Left lung (tissue), 10 donors: ENCODE results near the gene COPG1. TPM values are rescaled to one million over a fixed set of nuclear protein-coding genes. Genes with fewer than 3 reads are reported as not detected.

Experiments used
- ATAC-seq: fragments of 200-7000 bp; cut with Tn5 transposase; one replicate; pipeline ENCODE4 v1.9.1; 2020; ENCODE audit warnings: moderate library complexity
- DNase-seq, 4 donors: peaks; one replicate each; pipeline ENCODE4 v3.0.0-alpha.2; 2013 to 2020
- H3K27ac ChIP-seq, 2 donors: fragments of 200-600 bp; sonication (generic) in 1 of 2; one replicate each; pipeline versions ENCODE4 v1.5.0 to v1.8.0; 2020 to 2021
- H3K27me3 ChIP-seq, 2 donors: fragments of 200-600 bp; sonication (generic) in 1 of 2; one replicate each; pipeline versions ENCODE4 v1.5.0 to v1.8.0; 2020 to 2021
- H3K36me3 ChIP-seq, 2 donors: fragments of 200-600 bp; sonication (generic) in 1 of 2; one replicate each; pipeline versions ENCODE4 v1.5.0 to v1.8.0; 2020 to 2021
- H3K4me1 ChIP-seq, 2 donors: fragments of 200-600 bp; one replicate each; pipeline ENCODE4 v1.8.0; 2021
- H3K4me3 ChIP-seq, 2 donors: fragments of 200-600 bp; sonication (generic) in 1 of 2; one replicate each; pipeline versions ENCODE4 v1.5.0 to v1.8.0; 2020 to 2021; ENCODE audit warnings: mild to moderate bottlenecking in 1 of 2
- H3K9me3 ChIP-seq, 2 donors: fragments of 200-600 bp; sonication (generic) in 1 of 2; one replicate each; pipeline versions ENCODE4 v1.5.0 to v1.8.0; 2020 to 2021
- CTCF ChIP-seq, 2 donors: fragments of 200-600 bp; sonication (generic) in 1 of 2; IDR thresholded peaks; one replicate each; pipeline versions ENCODE4 v1.5.0 to v1.8.0; 2021; ENCODE audit warnings: antibody characterized with exemption in 2 of 2
- intact Hi-C, 2 donors: fragments of 100-400 bp; cut with DNase I; formaldehyde crosslinking; loops; one replicate each; pipeline versions ENCODE4 v1.11.2 to v1.14.2; 2022
- polyA plus RNA-seq, 6 donors: library from polyadenylated mRNA; unstranded; fragments of 120-200 nt; gene quantifications; one replicate each; pipeline ENCODE4 v1.2.1, GENCODE V29; 2013; ENCODE audit not compliant: insufficient read length in 6 of 6
- total RNA-seq, 2 donors: library from RNA; stranded (reverse); fragmentation: NEBNext Ultra II Directional; extraction: Animal tissue kit (Norgen Biotek cat#: 25700); gene quantifications; one replicate each; pipeline ENCODE4 v1.2.1, GENCODE V29; 2021
- donor health status: DM: no; HTN: yes; CAD: no.
- donor health status: DM: no; HTN: no; CAD: no.

Gene COPG1
- total and polyA plus RNA-seq, 8 donors: 138 to 231 (median 163) TPM

- peak overlapping the region; percentile 86 to 87 for H3K27ac ChIP-seq
- peak; percentile 69 for ATAC-seq
- no peaks in the 10 kb centered on the region for H3K36me3 ChIP-seq
- peak overlapping the region; percentile 87 to 91 for H3K4me3 ChIP-seq
- no peaks in the 10 kb centered on the region for H3K27me3 ChIP-seq
- H3K9me3 ChIP-seq: no peaks in the 10 kb centered on the region
- H3K4me1 ChIP-seq: peaks cover 13 to 40% of the 10 kb centered on the region in 2 donors
- TF ChIP-seq CTCF (IDR thresholded peaks at IDR 0.05): peak in 1 of 2 donors; percentile 9
- intact Hi-C loops: no loop called here
- peak; percentile 88 to 96 (median 90) for DNase-seq
These were observed 65.2 kb downstream of the COPG1 start for GRCh38 chr3:129314386-129315222.

GRCh38 chr3:129315223-129315997 lies 66.0 kb downstream of the COPG1 start:
- Histone ChIP-seq H3K9me3 (no peaks in the 10 kb centered on the region), H3K27ac (peak overlapping the region; percentile 86 to 87), H3K4me1 (peaks cover 13 to 34% of the 10 kb centered on the region in 2 donors), H3K27me3 (no peaks in the 10 kb centered on the region), H3K4me3 (peak overlapping the region; percentile 87 to 91), H3K36me3 (no peaks in the 10 kb centered on the region)
- TF ChIP-seq CTCF (IDR thresholded peaks at IDR 0.05): no peak
- intact Hi-C loops: no loop called here
- ATAC-seq (peak; percentile 7), DNase-seq (peak in 3 of 4 donors; percentile 35 to 89 (median 48))

- no peaks in the 10 kb centered on the region for H3K9me3 ChIP-seq
- DNase-seq: no peak
- H3K4me1 ChIP-seq: peaks cover 13 to 31% of the 10 kb centered on the region in 2 donors
- peak overlapping the region; percentile 86 to 87 for H3K27ac ChIP-seq
- peak overlapping the region; percentile 87 to 91 for H3K4me3 ChIP-seq
- ATAC-seq: peak; percentile 9
- intact Hi-C loops: no loop called here
- no peak for TF ChIP-seq CTCF (IDR thresholded peaks at IDR 0.05)
- no peaks in the 10 kb centered on the region for H3K36me3 ChIP-seq
- H3K27me3 ChIP-seq: no peaks in the 10 kb centered on the region
These were observed 66.5 kb downstream of the COPG1 start for GRCh38 chr3:129315998-129316247.

- H3K9me3 ChIP-seq: no peaks in the 10 kb centered on the region
- peak; percentile 85 to 93 (median 86) for DNase-seq
- intact Hi-C loops: no loop called here
- H3K4me3 ChIP-seq: peak overlapping the region; percentile 87 to 91
- H3K27me3 ChIP-seq: no peaks in the 10 kb centered on the region
- peak; percentile 66 for ATAC-seq
- peak; percentile 26 to 39 for TF ChIP-seq CTCF (IDR thresholded peaks at IDR 0.05)
- H3K4me1 ChIP-seq: peaks cover 13 to 31% of the 10 kb centered on the region in 2 donors
- peak overlapping the region; percentile 86 to 87 for H3K27ac ChIP-seq
- no peaks in the 10 kb centered on the region for H3K36me3 ChIP-seq
These were observed 67.0 kb downstream of the COPG1 start for GRCh38 chr3:129316248-129317013.
